GM19099 (cell line): ENCODE measurements around the gene RAPGEF1.

Source experiments
- POLR2A ChIP-seq: IDR thresholded peaks from 3 replicates; pipeline ENCODE4 v1.6.1; 2011; ENCODE audit warnings: low read depth; ENCODE audit not compliant: insufficient read length; ENCODE audit errors: extremely low read depth

RAPGEF1 gene, protein sequence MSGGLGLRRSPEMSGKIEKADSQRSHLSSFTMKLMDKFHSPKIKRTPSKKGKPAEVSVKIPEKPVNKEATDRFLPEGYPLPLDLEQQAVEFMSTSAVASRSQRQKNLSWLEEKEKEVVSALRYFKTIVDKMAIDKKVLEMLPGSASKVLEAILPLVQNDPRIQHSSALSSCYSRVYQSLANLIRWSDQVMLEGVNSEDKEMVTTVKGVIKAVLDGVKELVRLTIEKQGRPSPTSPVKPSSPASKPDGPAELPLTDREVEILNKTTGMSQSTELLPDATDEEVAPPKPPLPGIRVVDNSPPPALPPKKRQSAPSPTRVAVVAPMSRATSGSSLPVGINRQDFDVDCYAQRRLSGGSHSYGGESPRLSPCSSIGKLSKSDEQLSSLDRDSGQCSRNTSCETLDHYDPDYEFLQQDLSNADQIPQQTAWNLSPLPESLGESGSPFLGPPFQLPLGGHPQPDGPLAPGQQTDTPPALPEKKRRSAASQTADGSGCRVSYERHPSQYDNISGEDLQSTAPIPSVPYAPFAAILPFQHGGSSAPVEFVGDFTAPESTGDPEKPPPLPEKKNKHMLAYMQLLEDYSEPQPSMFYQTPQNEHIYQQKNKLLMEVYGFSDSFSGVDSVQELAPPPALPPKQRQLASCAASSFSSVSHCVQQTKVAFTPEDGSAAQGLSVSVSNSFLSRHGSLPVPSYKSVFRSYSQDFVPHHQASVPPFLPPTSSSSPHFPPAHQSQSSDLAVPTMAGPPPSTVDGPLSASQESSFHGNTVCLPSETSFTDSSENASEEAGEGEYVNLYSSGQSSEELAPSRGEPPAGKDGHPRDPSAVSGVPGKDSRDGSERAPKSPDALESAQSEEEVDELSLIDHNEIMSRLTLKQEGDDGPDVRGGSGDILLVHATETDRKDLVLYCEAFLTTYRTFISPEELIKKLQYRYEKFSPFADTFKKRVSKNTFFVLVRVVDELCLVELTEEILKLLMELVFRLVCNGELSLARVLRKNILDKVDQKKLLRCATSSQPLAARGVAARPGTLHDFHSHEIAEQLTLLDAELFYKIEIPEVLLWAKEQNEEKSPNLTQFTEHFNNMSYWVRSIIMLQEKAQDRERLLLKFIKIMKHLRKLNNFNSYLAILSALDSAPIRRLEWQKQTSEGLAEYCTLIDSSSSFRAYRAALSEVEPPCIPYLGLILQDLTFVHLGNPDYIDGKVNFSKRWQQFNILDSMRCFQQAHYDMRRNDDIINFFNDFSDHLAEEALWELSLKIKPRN (N-terminal part only)

GRCh38 chr9:131739959-131740648, at the start of gene RAPGEF1:
TSS of gene RAPGEF1 (minus strand) at chr9:131740076. CDS start at chr9:131739830, 246 bp downstream.
- no peak for TF ChIP-seq POLR2A

GRCh38 chr9:131788851-131789250, 49.0 kb upstream of the RAPGEF1 start:
- TF ChIP-seq POLR2A, result no peak

GRCh38 chr9:131787838-131788237, 48.0 kb upstream of the RAPGEF1 start:
- no peak for TF ChIP-seq POLR2A

- TF ChIP-seq POLR2A, result no peak
These were observed 45.0 kb upstream of the RAPGEF1 start for GRCh38 chr9:131784748-131785501.

DNA sequence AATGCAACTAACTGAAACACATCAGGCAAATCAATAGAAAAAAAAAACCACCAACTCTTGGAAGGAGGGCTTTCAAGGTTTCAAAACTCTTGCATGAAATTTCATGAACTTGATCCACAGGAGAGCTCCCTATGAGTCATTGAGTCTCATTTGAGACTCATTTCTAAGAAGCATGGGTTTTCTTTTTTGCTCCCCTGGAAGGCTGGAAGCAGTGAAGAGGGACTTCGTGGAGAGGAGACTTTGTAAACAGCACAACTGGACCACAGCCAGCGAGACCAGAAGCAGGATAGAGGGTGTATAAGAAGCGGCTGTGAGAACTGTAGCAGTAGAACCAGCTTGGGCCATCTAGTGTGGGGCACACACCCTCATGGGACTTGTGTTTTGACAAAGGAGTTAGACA, 41.2 kb upstream of the RAPGEF1 start:
- TF ChIP-seq POLR2A, result no peak

- TF ChIP-seq POLR2A, result no peak
These were observed 36.6 kb upstream of the RAPGEF1 start for GRCh38 chr9:131776473-131776872.

- no peak for TF ChIP-seq POLR2A
These were observed 36.2 kb upstream of the RAPGEF1 start for GRCh38 chr9:131776036-131776435.

DNA sequence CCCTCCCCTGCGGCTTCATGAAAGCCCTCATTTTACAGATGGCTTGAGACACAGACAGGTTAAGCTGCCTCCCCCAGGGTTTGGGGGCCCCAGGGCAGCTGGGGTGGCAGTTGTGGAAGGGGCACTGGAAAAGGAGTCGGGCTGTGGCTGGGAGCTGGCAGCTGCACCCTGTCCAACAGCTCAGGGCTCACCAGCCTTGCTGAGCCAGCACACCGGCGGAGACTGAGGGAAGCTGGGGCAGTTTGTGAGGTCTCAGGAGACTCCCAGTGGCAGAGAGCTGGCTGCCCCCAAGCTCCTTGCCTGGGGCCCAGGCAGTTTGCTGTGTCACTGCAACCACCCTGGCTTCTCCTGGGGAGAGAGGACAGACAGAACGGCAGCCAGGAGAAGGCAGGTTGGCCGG, 34.8 kb upstream of the RAPGEF1 start:
- TF ChIP-seq POLR2A, result no peak

DNA sequence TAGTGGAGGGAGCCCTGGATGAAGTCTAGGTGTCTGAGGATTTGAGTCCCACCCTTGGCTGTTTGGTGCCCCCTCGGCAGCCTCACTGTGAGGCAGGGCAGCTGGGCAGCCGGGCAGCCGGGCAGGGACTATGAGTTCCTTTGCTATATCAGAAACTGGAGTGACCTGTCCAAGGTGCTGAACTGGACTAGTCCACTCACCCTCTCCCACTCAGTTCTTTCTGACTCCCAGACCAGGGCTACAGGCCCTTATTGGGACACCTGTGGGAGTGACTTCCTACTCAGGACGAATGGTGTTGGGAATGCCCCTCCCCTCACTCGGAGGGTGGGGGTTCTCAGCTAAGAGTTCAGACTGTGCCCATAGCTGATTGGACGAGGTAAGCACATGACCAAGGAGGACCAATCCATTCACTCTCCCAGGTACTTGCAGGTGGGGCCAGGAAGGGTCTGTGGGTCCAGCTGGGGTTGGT, 34.1 kb upstream of the RAPGEF1 start:
- no peak for TF ChIP-seq POLR2A

DNA sequence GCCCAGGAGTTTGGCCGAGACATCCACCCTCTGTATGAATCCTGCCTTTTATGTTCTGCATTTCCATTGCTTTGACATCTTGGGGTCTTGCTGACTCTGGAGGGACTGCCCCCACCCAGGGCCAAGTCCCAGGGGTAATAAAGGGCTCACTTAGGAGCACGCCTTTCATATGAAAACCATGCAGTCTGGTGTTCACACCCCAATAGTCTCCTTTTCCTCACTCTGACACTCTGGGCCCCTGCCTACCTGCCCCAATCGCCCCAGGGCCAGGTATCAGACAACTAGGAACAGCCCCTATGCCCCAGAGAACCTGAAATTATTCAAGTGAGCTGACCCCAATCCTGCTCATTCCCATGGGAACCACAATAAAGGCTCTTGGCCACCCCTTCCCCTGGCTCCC, 33.1 kb upstream of the RAPGEF1 start:
- TF ChIP-seq POLR2A, result no peak

- no peak for TF ChIP-seq POLR2A
These were observed 31.8 kb upstream of the RAPGEF1 start for GRCh38 chr9:131771646-131772045.

DNA sequence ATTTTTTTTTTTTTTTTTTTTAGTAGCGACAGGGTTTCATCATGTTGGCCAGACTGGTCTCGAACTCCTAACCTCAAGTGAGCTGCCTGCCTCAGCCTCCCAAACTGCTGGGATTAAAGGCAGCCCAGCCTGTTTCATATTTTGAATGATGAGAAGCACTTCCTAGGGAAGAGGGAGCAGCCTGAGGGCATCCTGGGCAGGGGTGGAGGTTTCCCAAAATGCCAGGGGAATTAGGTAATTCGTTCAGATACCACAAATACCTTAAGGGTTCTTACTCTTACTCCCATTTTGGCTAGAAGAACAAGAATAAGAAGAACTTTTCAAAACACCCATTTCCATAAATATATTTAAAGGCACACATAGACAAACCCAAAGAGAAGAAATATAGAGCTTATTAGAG, 29.5 kb upstream of the RAPGEF1 start:
- TF ChIP-seq POLR2A, result no peak

DNA sequence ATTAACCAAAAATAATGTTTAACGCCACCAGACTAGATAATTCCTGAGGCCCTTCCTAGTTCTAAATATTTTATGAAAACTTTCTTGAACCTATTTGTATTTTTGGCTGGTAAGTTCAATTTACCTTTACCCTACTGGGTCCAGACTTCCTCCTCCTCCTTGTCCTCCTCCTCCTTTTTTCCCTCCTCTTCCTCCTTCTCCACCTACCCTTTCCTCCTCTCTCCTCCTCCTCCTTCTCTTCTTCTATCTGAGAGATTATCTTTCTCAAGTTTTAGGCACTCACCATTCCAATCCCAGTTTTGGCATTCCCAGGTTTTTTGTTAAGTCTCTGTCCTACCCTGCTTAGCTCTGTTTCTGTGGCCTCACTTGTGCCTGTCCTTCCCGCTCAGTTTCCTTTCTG, 24.7 kb upstream of the RAPGEF1 start:
- no peak for TF ChIP-seq POLR2A
